BLaER1 treated with 17β-estradiol and CSF1 and Interleukin-3, amounts not matched to agents 10 nM and 100 nM (cell line): Measurements from ENCODE around the gene NGRN.

Source experiments
- H3K27ac ChIP-seq, 11 experiments: shearing (Covaris generic); formaldehyde crosslinking; 2 replicates each; pipeline ENCODE4 v1.8.1; 2022
- H3K27me3 ChIP-seq, 11 experiments: shearing (Covaris generic); formaldehyde crosslinking; 2 replicates each; pipeline ENCODE4 v1.8.1; 2022
- H3K36me3 ChIP-seq, 11 experiments: shearing (Covaris generic); formaldehyde crosslinking; 2 replicates each; pipeline ENCODE4 v1.8.1; 2022
- H3K4me1 ChIP-seq, 10 experiments: shearing (Covaris generic); formaldehyde crosslinking; 2 replicates each; pipeline ENCODE4 v1.8.1; 2022
- H3K4me2 ChIP-seq, 11 experiments: shearing (Covaris generic); formaldehyde crosslinking; 2 replicates each; pipeline ENCODE4 v1.8.1; 2022
- H3K4me3 ChIP-seq, 10 experiments: shearing (Covaris generic); formaldehyde crosslinking; 2 replicates each; pipeline ENCODE4 v1.8.1; 2022
- H3K9ac ChIP-seq, 11 experiments: shearing (Covaris generic); formaldehyde crosslinking; 2 replicates each; pipeline ENCODE4 v1.8.1; 2022
- H3K9me3 ChIP-seq, 11 experiments: shearing (Covaris generic); formaldehyde crosslinking; replicated peaks in 1 of 11; 2 replicates each; pipeline ENCODE4 v1.8.1; 2022
- H4K20me1 ChIP-seq, 11 experiments: shearing (Covaris generic); formaldehyde crosslinking; 2 replicates each; pipeline ENCODE4 v1.8.1; 2022
- Cebpa-rat ChIP-seq, 11 experiments: shearing (Covaris generic); IDR thresholded peaks; 2 replicates each; pipeline ENCODE4 v1.8.1; 2022

Gene NGRN

GRCh38 chr15:90316139-90316538 is 50.7 kb downstream of the NGRN start:
- H3K4me2 ChIP-seq: no peak overlapping the region

GRCh38 chr15:90318591-90318990 is 53.1 kb downstream of the NGRN start:
- no peaks in the 10 kb centered on the region for H3K27me3 ChIP-seq
- H3K4me1 ChIP-seq: peaks cover 0 to 12% (median 5%) of the 10 kb centered on the region in 10 experiments; a peak in 7 of 20 replicates
- H4K20me1 ChIP-seq: no peaks in the 10 kb centered on the region
- H3K4me2 ChIP-seq: no peak overlapping the region
- TF ChIP-seq Cebpa-rat (IDR thresholded peaks at IDR 0.05): no peak
- no peaks in the 10 kb centered on the region for H3K9me3 ChIP-seq
- no peak overlapping the region for H3K9ac ChIP-seq
- H3K4me3 ChIP-seq: no peak overlapping the region
- no peak overlapping the region for H3K27ac ChIP-seq
- H3K36me3 ChIP-seq: no peaks in the 10 kb centered on the region

More at GRCh38 chr15:90316139-90316538, 50.7 kb downstream of the NGRN start:
- Histone ChIP-seq H3K4me3 (no peak overlapping the region), H4K20me1 (no peaks in the 10 kb centered on the region), H3K4me1 (peaks cover 0 to 6% (median 3%) of the 10 kb centered on the region in 10 experiments; a peak in 5 of 20 replicates), H3K27me3 (no peaks in the 10 kb centered on the region), H3K9ac (no peak overlapping the region), H3K36me3 (no peaks in the 10 kb centered on the region), H3K27ac (no peak overlapping the region), H3K9me3 (no peaks in the 10 kb centered on the region)
- no peak for TF ChIP-seq Cebpa-rat (IDR thresholded peaks at IDR 0.05)

GRCh38 chr15:90320062-90320884 is 54.8 kb downstream of the NGRN start:
- H3K4me3 ChIP-seq: no peak overlapping the region
- no peak overlapping the region; a peak in 1 of 22 replicates for H3K27ac ChIP-seq
- peaks cover 0 to 12% (median 5%) of the 10 kb centered on the region in 10 experiments; a peak in 7 of 20 replicates for H3K4me1 ChIP-seq
- no peak for TF ChIP-seq Cebpa-rat (IDR thresholded peaks at IDR 0.05)
- H3K4me2 ChIP-seq: peak overlapping the region in 10 of 11 experiments; percentile 29 to 63 (median 54); a peak in 18 of 22 replicates
- H4K20me1 ChIP-seq: no peaks in the 10 kb centered on the region
- H3K36me3 ChIP-seq: no peaks in the 10 kb centered on the region
- no peaks in the 10 kb centered on the region for H3K9me3 ChIP-seq
- H3K27me3 ChIP-seq: no peaks in the 10 kb centered on the region
- H3K9ac ChIP-seq: peak overlapping the region in 10 of 11 experiments; percentile 2 to 52 (median 31); a peak in 9 of 22 replicates

GRCh38 chr15:90320885-90321278 is 55.4 kb downstream of the NGRN start:
- no peaks in the 10 kb centered on the region for H3K36me3 ChIP-seq
- no peak for TF ChIP-seq Cebpa-rat (IDR thresholded peaks at IDR 0.05)
- no peaks in the 10 kb centered on the region for H3K27me3 ChIP-seq
- H3K4me3 ChIP-seq: no peak overlapping the region
- no peak overlapping the region for H3K4me2 ChIP-seq
- no peak overlapping the region for H3K27ac ChIP-seq
- no peak overlapping the region for H3K9ac ChIP-seq
- no peaks in the 10 kb centered on the region for H3K9me3 ChIP-seq
- no peaks in the 10 kb centered on the region for H4K20me1 ChIP-seq
- H3K4me1 ChIP-seq: peaks cover 0 to 12% (median 8%) of the 10 kb centered on the region in 10 experiments; a peak in 8 of 20 replicates
